NOMO-1 treated with DMSO at 0.1 percent for 48 hours (cell line): Measurements from ENCODE around the gene GP1BA.
A peak's percentile ranks its signal among the peaks of the same experiment; 100 is the strongest.

Experiments
- DNase-seq: peaks from one replicate; lab custom pipeline; 2025; ENCODE audit not compliant: unreplicated experiment; lab: John Stamatoyannopoulos, UW

The GP1BA gene

GRCh38 chr17:4931963-4932362 lies at the start of gene GP1BA:
TSS of gene GP1BA (plus strand) at chr17:4932277. CDS start at chr17:4932605, 328 bp downstream.
- DNase-seq = no peak

GRCh38 chr17:4884489-4884888 lies 47.6 kb upstream of the GP1BA start:
- no peak for DNase-seq

GRCh38 chr17:4886830-4887229 lies 45.2 kb upstream of the GP1BA start:
- no peak for DNase-seq

- DNase-seq = no peak
These were observed 44.5 kb upstream of the GP1BA start for GRCh38 chr17:4887581-4887980.

- no peak for DNase-seq
These were observed 40.4 kb upstream of the GP1BA start for GRCh38 chr17:4891411-4892410.

GRCh38 chr17:4892499-4893221 lies 39.4 kb upstream of the GP1BA start:
- no peak for DNase-seq

GRCh38 chr17:4893272-4893671 lies 38.8 kb upstream of the GP1BA start:
- DNase-seq = no peak

GRCh38 chr17:4893721-4894560 lies 38.1 kb upstream of the GP1BA start:
- DNase-seq = no peak

GRCh38 chr17:4895121-4895520 lies 37.0 kb upstream of the GP1BA start:
- no peak for DNase-seq

GRCh38 chr17:4895657-4896331 lies 36.3 kb upstream of the GP1BA start:
- no peak for DNase-seq

GRCh38 chr17:4896332-4897197 lies 35.5 kb upstream of the GP1BA start:
- DNase-seq = no peak

- no peak for DNase-seq
These were observed 34.8 kb upstream of the GP1BA start for GRCh38 chr17:4897198-4897687.

GRCh38 chr17:4897785-4898184 lies 34.3 kb upstream of the GP1BA start:
- DNase-seq = no peak

- DNase-seq = no peak
These were observed 33.7 kb upstream of the GP1BA start for GRCh38 chr17:4898351-4898750.

- no peak for DNase-seq
These were observed 33.1 kb upstream of the GP1BA start for GRCh38 chr17:4898927-4899326.

GRCh38 chr17:4899341-4900230 lies 32.5 kb upstream of the GP1BA start, which contains the start of gene C17orf107:
TSS of gene C17orf107 (plus strand) at chr17:4899536. CDS start at chr17:4899763, 227 bp downstream.
- DNase-seq = peak; percentile 80

- DNase-seq = no peak
These were observed 31.6 kb upstream of the GP1BA start for GRCh38 chr17:4900231-4901107.
